K562 (cell line): ENCODE data around the gene IRF2BP1. TPM values are rescaled to one million over a fixed set of nuclear protein-coding genes. Genes with fewer than 3 reads are reported as not detected.

Experiments
- ARID1B ChIP-seq: fragments of 450-650 bp; IDR thresholded peaks from 2 replicates; pipeline ENCODE4 v1.6.1; 2016; ENCODE audit warnings: antibody characterized with exemption, mild to moderate bottlenecking, inconsistent platforms
- CHD7 ChIP-seq: fragments of 200-600 bp; sonication (generic); IDR thresholded peaks from one replicate; pipeline ENCODE4 v1.6.1; 2012; ENCODE audit warnings: mild to moderate bottlenecking, low read depth, low read length, inconsistent platforms
- ESRRA ChIP-seq: fragments of 450-650 bp; IDR thresholded peaks from 2 replicates; pipeline ENCODE4 v1.6.1; 2014; ENCODE audit warnings: low read depth, mild to moderate bottlenecking, moderate library complexity, borderline replicate concordance
- JUND ChIP-seq, 2 experiments: IDR thresholded peaks; 2 replicates in 1 of 2; 3 replicates in 1 of 2; pipeline ENCODE4 v1.6.1; 2011; ENCODE audit warnings: borderline replicate concordance in 2 of 2, low read depth in 2 of 2, low read length in 2 of 2, improper control_type of control experiment in 1 of 2, missing biosample characterization in 1 of 2, missing genetic modification characterization in 1 of 2, missing genetic modification reagents in 1 of 2
- PYGO2 ChIP-seq: fragments of 450-650 bp; IDR thresholded peaks from 2 replicates; pipeline ENCODE4 v1.6.1; 2016; ENCODE audit warnings: mild to moderate bottlenecking, missing genetic modification characterization, moderate library complexity, missing compliant biosample characterization
- TFAM ChIP-seq: fragments of 250-450 bp; sonication (Bioruptor Pico); conservative IDR thresholded peaks from 2 replicates; pipeline ENCODE4 v1.5.0; 2021; ENCODE audit warnings: mild to moderate bottlenecking, moderate library complexity
- TRIM28 ChIP-seq: fragments of 450-650 bp; IDR thresholded peaks from 2 replicates; pipeline ENCODE4 v1.6.1; 2017
- WHSC1 ChIP-seq: IDR thresholded peaks from one replicate; pipeline ENCODE4 v1.6.1; 2012; ENCODE audit warnings: low read length, control low read depth, inconsistent platforms
- ZFP30 ChIP-seq: fragments of 250-450 bp; sonication (Bioruptor Pico); IDR thresholded peaks from 2 replicates; pipeline ENCODE4 v1.8.0; 2022; ENCODE audit warnings: moderate library complexity, mild to moderate bottlenecking, inconsistent platforms, borderline replicate concordance
- ZNF224 ChIP-seq: sonication (generic); formaldehyde crosslinking; IDR thresholded peaks from 2 replicates; pipeline ENCODE4 v1.8.0; 2022; ENCODE audit warnings: mild to moderate bottlenecking, missing genetic modification reagents
- ZNF23 ChIP-seq: fragments of 250-450 bp; sonication (Bioruptor Pico); IDR thresholded peaks from 2 replicates; pipeline ENCODE4 v1.4.0; 2020; ENCODE audit warnings: mild to moderate bottlenecking
- ZNF436 ChIP-seq: fragments of 250-450, 450-650 bp; sonication (Bioruptor Pico); formaldehyde crosslinking; IDR thresholded peaks from 2 replicates; pipeline ENCODE4 v1.7.0; 2020; ENCODE audit warnings: mild to moderate bottlenecking
- polyA plus RNA-seq, 8 experiments: library from polyadenylated mRNA; depleted of rRNA in 4 of 8; stranded (reverse) in 5 of 8; unstranded in 3 of 8; fragments of >200 nt; fragmentation: Nextera tagmentation in 2 of 8; fragmentation: Illumina TruSeq in 1 of 8; extraction: Ambion mirVana in 2 of 8; extraction: Trizol in 1 of 8; gene quantifications; 2 replicates each; pipeline versions ENCODE4 v1.2.1 to v1.2.3, GENCODE V29; 2011 to 2014; ENCODE audit warnings: inconsistent platforms in 1 of 8, missing spikeins in 1 of 8
- total RNA-seq, 7 experiments: library from RNA; depleted of rRNA in 6 of 7; stranded (reverse); fragments of >200 nt in 6 of 7; fragmentation: Illumina TruSeq in 2 of 7; extraction: Trizol in 2 of 7; gene quantifications; 2 replicates each; pipeline versions ENCODE4 v1.2.1 to v1.2.3, GENCODE V29; 2011 to 2021; ENCODE audit warnings: low replicate concordance in 1 of 7
- TF ChIP-seq, protein P1 (sequence below): sonication (generic); formaldehyde crosslinking; IDR thresholded peaks from 2 replicates; pipeline ENCODE4 v1.5.0; 2020; ENCODE audit warnings: missing genetic modification reagents
- TF ChIP-seq, protein P2 (sequence below): fragments of 450-650 bp; IDR thresholded peaks from 2 replicates; pipeline ENCODE4 v1.6.1; 2016; ENCODE audit warnings: antibody characterized with exemption

The IRF2BP1 gene
- total and polyA plus RNA-seq, 9 of the 15 experiments (the other 6 are each of a cell fraction or from before 2014, with no cell fraction given): 0.61 to 35.9 (median 3.5) TPM

DNA sequence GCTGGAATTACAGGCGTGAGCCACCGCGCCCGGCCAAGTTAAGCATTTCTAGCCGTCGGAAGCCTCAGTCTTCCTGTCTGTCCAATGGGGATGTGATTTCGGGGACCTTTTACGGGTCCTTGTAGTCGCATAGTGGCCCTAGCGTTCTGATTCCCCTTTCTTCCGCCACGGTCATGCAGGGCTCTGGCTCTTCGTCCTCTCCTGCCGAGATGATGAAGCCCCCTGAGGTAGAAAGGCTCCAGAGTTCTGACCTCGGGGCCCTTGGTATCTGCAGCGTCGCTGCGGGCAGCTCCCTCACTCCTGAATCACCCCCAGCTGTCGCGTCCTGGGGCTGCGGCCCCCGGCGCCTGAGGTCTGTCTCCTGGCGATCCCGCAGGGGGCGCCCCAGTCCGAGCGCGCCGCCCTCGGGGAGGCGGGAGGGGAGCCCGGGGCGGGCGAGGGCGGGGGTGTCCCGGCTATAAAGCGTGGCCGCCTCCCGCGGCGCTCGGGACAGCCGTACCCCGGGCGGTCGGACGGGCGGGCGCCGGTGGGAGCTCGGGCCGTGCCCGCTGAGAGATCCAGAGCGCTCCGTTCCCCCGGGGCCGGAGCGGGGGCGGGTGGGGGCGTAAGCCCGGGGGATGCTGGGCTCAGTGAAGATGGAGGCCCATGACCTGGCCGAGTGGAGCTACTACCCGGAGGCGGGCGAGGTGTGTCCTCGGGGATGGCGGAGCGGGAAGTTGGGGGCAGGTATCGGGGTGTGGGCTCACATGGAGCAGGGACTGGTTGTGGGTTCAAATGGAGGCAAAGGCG is 21.9 kb downstream of the IRF2BP1 start, which contains the start of gene FOXA3 (continued):
- peak; percentile 42; the same call in 1 of the 2 replicates for TF ChIP-seq JUND (IDR thresholded peaks at IDR 0.05; ENCODE audit: borderline replicate concordance, low read depth, low read length)
- peak; percentile 16; the same call in 1 of the 3 replicates for TF ChIP-seq JUND (tag; IDR thresholded peaks at IDR 0.05; ENCODE audit: borderline replicate concordance, low read depth, low read length)
- TF ChIP-seq ZFP30 (CRISPR knock-in tag): no peak
- TF ChIP-seq ARID1B: peak; percentile 55; the same call in 1 of the 2 replicates
- no peak for TF ChIP-seq WHSC1
- no peak for TF ChIP-seq CHD7
- TF ChIP-seq, protein P1, sequence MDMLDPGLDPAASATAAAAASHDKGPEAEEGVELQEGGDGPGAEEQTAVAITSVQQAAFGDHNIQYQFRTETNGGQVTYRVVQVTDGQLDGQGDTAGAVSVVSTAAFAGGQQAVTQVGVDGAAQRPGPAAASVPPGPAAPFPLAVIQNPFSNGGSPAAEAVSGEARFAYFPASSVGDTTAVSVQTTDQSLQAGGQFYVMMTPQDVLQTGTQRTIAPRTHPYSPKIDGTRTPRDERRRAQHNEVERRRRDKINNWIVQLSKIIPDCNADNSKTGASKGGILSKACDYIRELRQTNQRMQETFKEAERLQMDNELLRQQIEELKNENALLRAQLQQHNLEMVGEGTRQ (CRISPR knock-in tag): no peak
- TF ChIP-seq TRIM28: no peak
- 0 out of 2 replicates have a peak, but pooled peaks have one; percentile 33 for TF ChIP-seq ZNF224 (CRISPR knock-in tag)
- no peak for TF ChIP-seq ZNF436 (CRISPR knock-in tag)
- TF ChIP-seq ESRRA: no peak; the same call in none of the 2 replicates
- TF ChIP-seq, protein P2, sequence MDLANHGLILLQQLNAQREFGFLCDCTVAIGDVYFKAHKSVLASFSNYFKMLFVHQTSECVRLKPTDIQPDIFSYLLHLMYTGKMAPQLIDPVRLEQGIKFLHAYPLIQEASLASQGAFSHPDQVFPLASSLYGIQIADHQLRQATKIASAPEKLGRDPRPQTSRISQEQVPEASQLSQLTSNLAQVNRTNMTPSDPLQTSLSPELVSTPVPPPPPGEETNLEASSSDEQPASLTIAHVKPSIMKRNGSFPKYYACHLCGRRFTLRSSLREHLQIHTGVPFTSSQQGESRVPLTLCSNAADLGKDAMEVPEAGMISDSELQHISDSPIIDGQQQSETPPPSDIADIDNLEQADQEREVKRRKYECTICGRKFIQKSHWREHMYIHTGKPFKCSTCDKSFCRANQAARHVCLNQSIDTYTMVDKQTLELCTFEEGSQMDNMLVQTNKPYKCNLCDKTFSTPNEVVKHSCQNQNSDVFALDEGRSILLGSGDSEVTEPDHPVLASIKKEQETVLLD: no peak
- no peak for TF ChIP-seq TFAM (CRISPR knock-in tag)
- TF ChIP-seq PYGO2: no peak
- no peak for TF ChIP-seq ZNF23 (CRISPR knock-in tag)
